GM21381 (cell line): ENCODE results near the gene GREM2.

Experiments
- ATAC-seq: cut with Tn5 transposase; IDR thresholded peaks from one replicate; pipeline ENCODE4 v1.9.1; 2021; ENCODE audit warnings: mild to moderate bottlenecking, moderate library complexity; ENCODE audit not compliant: unreplicated experiment

Gene GREM2

DNA sequence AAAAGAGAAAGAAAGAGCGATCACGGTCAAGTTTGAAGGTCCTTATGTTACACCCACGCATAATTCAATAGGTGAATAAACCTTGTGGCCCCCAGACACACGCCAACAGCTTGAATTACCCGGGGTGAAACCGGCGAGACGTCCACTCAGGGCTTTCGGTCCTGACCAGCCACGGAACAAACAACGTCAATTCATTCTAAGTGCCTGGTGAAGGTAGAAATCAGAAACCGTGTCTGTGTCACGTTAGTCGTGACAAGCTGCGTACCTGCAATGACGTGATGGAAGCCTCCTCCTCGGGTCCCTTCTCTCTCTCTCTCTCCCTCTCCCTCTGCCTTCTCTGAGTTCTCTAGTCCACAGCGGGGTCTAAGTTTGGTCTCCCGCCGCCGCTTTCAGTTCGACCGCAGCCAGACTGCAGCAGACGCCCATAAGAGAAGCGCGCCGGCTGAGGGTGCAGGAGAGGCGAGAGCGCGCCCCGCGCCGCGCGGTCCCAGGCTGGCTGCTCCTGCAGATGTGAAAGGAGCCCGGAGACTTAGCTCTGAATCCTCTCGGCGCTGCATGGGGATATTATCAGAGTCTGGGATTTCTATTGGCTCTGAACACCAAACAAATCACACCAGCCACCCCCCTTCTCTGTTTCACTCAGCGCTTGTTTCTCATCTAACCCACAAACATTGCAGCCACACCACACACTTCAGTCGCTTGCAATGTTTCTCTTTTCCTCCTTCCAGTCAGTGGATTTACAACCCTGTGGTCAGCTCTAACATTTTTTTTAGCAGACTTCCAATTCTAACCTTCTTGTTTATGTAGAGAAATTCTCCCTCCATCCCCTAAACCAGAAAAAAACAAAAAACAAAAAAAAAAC is at the start of gene GREM2:
Gene GREM2, minus strand, starts transcription at position 537 of the 862 bp plus-strand sequence. CDS start 118,680 bp downstream, outside the sequence.
- ATAC-seq, result peak; percentile 85

DNA sequence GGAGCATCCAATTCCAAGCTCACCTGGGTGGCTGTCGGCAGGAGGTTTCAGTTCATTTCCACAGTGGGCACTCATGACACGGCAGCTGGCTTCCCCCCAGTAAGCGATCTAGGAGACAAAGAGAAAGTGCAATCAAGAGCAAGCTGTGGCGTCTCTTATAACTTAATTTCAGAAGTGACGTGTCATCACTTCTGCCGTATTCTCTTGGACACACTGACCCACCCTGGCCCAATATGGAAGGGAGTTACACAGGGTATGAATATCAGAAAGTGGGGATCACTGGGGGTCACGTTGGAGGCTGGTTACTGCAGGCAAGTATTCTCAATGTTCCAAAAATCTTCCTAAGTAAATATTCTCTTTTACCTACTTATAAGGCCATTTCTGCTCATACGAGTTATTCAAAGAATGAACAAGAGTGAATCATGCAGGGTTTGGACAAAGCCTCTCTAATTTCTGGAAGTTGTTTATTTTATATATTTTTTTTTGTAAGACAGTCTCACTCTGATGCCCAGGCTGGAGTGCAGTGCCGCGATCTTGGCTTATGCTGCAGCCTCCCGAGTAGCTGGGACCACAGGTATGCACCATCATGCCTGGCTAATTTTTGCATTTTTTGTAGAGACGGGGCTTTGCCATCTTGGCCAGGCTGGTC is 46.5 kb upstream of the GREM2 start:
- ATAC-seq, result no peak

DNA sequence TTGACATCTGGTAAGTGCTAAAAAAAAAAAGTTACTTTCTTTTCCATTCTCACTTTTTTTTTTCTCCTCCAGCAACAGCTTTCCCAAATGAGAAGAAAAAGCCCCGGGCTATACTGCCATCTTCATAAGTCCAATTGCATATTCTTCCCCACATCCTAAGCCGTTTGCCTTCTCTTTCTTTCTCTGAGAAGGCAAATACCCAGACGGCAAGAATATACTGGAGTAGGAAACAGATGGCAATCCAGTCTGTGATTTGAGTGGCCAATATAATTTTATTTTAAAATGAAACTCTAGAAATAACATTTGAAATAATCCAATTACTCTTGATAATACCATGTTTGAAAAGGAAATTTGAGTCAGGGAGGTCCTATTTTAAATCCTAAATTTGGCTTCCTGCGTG is 44.6 kb upstream of the GREM2 start:
- no peak for ATAC-seq

DNA sequence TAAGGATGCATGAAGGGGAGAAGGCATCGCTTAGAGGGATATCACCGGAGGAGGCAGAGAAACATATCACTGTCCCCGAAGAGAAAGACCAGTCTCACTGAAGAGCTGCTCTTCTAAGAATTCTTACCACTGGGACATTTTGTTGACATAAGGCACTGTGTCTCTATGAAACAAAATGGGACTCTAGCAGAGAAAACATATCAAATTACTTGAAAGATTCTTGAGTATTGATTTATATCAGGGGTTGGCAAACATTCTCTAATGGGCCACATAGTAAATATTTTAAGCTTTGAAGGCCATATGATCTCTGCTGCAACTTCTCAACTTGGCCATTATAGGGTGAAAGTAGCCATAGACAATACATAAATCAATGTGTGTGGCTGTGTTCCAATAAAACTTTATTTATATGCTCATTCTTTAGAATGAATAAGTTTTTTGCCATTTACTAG is 41.0 kb upstream of the GREM2 start:
- no peak for ATAC-seq

DNA sequence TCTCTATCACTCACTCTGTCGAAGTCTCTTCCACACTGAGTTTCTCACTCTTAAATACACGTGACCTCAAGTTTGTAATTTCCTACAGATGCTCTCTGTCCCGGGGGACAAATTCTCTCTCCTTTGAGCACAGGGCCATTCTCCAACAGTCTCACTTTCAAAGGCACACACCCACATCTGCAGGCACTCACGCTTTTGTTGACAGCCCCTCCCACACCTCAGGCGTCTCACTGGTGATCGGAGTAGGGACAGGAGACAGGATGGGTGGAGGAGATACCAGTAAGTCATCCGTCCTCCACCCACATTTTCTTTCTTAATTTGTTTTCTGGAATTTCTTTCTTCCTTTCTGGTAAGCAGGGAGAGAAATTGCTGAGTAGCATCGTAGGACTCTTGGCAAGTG is 40.6 kb upstream of the GREM2 start:
- ATAC-seq, result no peak

DNA sequence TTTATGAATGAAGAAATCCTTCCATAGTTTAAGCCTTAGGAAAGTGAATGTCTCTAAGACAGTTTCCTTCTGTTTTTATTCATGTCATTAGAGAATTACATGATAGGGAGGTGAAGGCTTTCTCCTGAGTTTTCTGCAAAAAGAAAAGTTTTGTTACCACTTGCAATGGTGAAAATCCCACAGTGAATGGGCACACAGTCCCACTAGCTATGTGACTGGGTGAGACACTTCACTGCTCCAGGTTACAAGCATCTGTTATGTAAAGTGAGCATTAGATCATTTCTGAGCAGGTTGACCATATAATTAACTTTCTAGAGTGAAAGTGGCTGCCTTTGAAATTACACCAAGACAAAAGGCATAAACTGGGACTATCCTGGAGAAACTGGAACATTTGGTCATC is 38.9 kb upstream of the GREM2 start:
- no peak for ATAC-seq

DNA sequence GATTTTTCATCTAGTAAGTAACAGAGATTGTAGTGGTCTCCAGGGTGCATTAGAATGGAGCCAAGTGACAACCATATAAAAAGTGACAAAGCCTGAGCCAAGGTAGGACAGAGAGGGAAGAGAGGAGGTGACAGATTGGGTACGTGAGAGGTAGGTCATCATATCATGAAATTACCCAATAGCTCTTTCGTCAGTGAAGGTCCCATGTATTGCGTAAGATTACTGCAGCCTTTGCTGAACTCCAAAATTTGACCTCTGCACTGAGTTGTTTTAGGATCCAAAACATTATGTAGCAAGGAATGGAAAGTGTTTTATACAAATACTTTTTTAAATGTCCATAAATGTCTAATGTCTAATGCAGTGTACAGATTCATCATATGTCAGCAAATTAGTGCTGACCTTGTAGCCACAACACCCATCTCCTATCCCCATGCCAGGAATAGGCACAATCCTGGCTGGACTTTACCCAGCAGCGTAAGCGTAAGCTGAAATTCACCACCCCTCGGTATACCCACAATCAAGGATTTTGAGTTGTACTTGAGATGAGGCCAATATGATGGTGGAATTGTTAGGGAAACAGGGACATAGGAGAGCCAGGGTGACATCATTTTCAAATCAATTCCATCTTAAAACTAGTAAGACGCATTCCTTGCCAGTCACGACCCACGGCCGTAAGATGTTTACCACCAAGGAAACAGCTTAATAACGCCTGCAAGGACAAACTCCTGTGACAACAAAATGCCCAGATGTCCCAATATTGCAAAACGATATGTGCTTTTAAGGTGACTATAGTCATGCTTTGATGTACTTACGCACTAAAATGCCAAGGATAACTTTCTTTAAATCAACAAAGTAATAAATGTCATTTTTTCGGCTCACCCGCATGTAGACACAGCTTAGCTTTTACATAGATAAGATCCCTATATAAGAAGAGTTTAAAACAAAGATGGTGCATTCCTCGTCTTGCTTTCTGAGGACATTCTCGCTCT is 38.1 kb upstream of the GREM2 start:
- no peak for ATAC-seq

DNA sequence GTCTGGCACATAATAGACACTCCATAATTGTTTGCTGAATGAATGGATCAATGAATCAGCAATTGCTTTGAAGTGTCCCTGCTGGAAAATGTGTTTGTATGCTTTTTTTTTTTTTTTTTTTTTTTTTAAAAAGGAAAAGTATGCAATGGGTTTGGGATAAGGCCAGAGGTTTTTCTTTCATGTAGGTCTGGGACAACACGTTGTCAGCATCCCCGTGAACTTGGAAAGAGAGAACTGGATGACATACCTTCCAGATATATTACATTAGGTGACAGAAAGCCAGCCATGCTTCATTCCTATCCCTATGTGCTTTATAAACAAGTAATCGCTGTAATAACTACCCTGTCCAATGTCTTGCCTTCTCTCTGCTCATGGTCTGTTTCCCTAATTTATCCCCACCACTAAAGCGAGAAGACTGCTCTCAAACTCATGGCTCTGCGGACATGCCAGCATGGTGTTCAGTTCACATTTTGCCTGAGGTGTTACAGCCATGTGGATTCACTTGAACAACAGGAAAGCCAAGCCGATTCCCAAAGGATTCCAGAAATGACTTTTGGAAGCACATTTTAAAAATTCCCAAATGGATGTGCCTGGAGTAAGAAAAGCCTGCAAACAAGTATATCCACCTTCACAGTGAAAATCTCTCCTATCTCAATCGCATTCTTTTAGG is 34.8 kb upstream of the GREM2 start:
- ATAC-seq, result no peak

DNA sequence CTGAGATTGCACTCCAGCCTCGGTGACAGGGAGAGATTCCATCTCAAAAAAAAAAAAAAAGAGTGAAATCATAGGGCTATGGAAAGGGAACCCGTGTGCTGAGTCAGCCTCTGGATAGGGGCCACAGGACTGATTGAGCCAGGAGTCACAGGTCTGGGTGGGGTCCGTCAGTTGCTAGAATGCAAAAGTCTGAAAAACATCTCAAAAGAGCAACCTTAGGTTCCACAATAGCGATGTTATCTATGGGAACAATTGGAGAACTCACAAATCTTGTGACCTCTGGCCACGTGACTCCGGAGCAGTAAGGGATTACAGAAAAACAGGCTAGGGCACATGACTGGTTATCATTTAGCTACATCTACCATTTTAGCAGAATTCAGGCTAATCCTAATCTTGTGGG is 32.8 kb upstream of the GREM2 start:
- ATAC-seq, result no peak

DNA sequence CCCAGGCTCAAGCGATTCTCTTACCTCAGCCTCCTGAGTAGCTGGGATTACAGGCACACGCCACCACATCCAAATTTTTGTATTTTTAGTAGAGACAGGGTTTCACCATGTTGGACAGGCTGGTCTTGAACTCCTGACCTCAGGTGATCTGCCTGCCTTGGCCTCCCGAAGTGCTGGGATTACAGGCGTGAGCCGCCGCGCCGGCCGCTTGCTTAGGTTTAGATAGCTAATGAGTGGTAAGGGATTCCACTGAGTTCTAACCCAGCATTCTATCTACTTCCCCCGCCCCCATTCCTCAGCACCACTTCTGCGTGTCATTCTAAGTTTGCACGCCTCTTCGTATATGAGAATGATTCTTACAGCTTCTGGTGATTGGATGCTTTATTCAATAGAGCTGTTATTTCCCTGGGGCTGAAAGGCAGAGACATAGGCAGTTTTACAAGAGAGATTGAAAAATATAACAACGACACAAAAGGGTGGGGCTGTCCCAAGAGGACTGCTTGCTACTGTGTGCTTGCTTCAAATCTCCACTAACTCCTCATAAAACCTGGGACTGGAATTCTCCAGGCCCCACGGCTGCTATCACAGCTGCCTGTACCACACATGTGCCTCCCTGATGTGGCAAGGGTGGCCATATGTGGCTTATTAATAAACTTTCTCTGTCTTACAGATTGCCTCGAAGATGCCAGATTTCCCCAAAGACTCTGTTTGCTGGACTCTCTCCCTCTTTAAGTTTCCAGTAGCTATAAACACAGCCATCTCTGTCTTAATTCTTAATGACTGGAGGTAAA is 23.7 kb upstream of the GREM2 start:
- no peak for ATAC-seq

DNA sequence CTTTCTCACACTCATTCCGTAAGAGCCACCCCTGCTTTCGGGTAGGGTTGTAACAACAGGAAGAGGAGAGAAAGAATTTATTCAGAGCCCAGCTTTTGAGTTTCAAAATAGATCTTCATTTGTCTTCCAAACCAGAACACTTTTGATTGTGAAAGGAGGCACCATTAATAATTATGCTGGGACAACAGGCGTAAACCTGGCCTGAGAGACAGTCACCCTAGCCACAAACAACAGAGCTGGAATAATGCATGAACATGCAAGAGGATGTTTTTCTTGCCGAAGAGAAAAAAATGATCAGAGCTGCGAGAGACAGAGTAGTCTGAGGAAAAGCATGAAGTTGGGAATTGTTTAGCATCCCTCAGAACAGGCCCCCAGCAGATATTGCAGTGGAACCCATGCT is 18.5 kb upstream of the GREM2 start:
- ATAC-seq, result no peak

DNA sequence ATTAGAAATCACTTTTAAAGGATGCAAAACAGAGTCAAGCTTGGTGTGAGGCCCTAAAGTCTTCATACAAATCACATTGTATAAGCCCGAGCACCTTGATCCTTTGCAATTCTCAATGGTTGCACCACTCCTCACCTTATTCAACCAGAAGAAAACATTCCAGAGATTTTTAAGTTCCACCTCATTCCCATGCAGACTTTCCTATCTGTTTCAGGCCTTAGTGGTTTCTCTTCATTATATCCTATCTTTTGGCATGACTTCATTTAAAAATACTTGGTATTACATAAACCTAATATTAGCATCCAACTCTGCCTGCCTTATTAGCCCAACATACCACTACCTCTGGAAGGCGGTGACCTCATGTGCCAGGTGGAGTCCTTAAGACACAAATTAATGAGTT is 9.3 kb upstream of the GREM2 start:
- no peak for ATAC-seq

DNA sequence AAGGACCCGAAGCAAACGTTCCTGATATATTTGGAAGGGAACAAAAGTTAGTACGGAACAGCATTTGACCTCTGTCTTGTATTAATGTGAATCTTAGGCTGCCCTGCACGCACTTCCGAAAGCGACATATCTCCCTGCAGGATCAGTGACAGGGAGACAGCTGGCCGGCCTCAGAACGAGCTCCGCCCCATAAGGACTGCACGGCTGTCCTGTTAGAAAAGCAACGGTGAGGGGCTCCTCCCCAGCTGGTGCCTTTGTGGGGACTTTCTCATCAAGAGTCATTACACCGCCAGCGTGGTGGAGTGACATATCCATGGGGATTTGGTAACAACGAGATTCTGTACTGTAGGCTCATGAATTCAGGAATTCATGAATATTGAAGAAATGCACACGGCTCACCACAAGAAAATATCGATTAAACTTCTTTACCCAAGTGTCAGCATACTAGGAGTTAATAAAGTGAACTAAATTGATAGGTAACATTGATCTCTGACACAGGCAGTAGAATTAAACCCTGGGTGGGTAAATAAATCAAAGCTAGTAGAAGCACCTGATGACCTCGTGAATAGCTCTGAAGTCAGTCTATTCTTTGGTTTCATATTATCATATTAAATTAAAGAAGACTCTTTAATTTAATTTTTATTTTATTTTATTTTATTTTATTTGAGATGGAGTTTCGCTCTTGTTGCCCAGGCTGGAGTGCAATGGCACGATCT is 8.1 kb upstream of the GREM2 start:
- no peak for ATAC-seq

DNA sequence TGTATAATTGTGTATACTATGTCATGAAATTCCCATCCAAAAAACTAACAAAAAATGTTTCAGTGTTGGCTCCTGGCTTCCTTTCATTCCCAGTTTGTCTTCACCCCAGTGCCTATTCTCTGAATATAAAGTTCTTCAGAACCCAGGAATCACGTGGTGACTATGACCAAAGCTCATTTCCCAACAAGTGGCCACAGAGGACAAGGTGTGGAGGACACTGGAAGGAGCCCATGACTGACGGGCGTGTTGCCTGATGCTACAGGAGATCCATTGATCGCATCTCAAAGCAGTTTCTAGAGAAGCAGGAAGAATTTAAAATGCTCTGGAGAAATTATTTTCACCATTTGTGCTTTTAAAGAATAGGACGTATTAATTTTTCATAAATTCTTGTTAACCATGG is 7.4 kb upstream of the GREM2 start:
- ATAC-seq, result no peak

DNA sequence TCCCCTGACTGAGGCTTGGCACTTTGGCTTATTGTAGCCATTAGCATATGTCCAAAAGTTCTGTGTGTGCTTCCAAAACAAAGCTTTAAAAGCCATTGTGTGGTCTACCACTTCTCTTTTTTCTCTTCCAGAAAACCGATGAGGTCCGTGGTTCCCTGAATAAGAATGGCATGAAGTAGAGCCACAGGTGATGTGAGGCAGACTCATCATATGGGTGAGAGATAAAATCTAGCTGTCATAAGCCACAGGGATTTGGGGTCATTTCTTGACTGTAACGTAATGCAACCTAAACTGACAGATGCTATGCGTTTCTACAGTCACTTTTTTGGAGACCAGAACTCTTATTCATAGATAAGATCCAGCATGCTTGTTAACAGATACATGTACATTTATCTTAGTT is 7.0 kb upstream of the GREM2 start:
- ATAC-seq, result no peak

DNA sequence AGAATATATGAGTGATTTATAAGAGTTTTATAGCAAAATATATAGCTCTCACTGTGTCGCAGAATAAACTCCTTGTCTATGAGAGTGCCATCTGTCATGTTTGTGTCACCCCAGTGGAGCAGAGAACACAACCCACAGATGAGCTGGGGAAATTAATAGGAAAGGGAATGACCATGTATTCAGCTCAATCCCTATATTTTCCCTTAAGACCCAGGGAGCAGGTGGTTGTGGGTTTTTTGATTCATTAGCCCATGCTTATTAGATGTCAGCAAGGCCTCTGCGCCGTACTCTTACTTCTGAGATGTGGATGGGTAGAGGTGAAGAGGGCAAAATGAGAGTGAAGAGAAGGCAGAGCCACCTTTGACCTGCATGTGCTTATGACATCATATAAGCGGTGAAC is 4.1 kb upstream of the GREM2 start:
- ATAC-seq, result no peak

DNA sequence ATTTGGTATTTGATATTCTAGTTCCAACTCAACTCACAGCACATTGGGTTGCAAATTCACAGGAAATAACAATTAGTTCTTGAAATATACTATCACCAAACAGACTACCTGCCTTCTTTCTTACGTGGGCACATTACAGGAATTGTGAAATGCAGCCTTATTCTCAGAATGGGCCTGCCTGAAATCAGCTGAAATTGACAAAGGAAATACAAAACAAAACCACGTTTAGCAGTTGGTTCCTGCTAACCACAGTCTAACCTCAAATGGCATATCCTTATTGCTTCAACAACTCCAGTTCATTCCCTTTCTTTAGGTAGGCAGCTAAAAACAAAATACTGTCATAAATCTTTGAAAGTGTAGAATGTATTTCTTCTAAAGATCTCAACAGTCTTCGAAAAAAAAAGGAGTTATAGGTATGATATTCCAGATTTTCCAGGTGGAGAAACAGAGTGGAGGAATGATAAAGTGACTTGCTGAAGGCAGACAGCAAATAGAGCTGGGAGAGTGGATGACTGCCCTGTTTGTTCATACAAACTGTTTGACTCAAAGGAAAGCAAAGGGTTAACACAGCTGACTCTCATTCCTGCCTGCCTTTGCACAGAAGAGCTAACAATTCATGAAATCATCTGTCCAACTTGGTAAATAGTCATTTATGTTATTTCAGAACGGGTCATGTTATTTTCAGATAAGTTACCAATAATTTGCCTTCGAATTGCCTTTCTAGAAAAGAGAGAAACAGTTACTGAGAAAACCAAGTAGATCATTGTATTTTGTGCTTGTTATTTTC is 1.6 kb upstream of the GREM2 start:
- ATAC-seq, result no peak

DNA sequence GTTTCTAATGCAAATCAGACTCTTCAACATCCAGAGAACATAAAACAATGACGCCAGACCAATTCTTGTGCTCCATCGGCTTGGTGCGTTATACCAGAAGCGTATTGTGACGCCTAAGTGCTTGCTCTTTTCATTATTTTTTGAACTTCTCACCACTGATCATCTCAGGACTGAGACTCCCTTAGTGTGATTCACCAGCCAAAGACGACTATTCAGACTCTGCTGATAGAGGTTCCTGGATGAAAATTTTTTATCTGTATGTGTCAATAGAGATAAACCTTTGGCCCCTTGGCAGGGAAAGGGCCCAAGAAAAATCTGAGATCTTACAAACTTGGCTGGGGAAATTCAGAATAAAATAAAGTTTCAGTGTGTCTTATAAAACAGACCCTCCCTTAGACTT is 856 bp upstream of the GREM2 start:
- no peak for ATAC-seq
